Activated CD4-positive, CD25-positive, alpha-beta regulatory T cell treated with anti-CD3 and anti-CD28 coated beads, Interleukin-2, amount 50 U/mL, for 16 hours (primary cell): Measurements from ENCODE around the gene DYNLRB1.

Source experiments
- DNase-seq: peaks from one replicate; pipeline ENCODE4 v3.0.0-alpha.2; 2020; ENCODE audit warnings: low read depth, low spot score

DYNLRB1 gene

GRCh38 chr20:34534391-34535165 is 18.4 kb downstream of the DYNLRB1 start:
- no peak for DNase-seq

GRCh38 chr20:34535301-34535840 is 19.1 kb downstream of the DYNLRB1 start:
- no peak for DNase-seq

DNA sequence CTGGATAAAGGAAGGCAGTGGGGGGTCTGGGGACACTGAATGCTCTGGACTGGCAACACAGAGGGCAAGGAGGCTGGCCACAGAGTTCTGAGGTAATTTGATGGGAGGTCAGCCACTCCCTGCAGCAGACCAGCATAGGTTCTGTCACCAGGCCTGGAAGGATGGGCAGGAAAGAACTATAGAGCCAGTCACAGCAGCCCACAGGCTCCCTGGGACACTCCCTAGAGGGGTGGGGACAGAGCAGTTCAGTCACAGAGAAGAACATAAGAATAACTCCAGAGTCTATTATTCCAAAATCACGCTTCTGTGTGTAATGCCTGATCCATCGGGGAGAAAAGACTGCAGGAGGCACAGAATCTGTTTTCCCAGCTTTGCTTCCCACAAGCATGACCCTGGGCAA is 19.6 kb downstream of the DYNLRB1 start:
- DNase-seq: no peak

- no peak for DNase-seq
Measured at GRCh38 chr20:34536798-34537394, 20.7 kb downstream of the DYNLRB1 start.

GRCh38 chr20:34537651-34538050 is 21.4 kb downstream of the DYNLRB1 start:
- DNase-seq: no peak

DNA sequence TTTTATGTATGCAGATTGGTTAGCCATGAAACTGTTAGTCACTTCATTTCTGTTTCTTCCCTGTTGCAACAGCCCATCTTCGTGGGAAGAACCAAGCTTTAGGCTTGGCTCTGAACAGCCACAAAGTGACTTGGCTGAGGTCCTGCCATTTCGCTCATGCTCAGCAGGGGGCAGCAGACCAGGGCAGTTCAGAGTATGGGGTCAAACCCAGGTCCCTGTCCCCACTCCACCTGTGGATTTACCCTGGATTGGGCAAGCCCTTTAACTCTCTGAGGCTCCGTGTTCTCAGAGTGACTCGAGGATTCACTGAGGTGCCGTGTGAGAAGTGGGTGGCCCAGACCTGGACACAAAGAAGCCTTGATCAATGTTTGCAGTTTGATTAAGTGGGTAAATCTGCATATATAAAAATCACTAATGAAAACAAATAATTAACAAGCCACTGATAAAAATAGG is 22.5 kb downstream of the DYNLRB1 start:
- DNase-seq: no peak

GRCh38 chr20:34539756-34540155 is 23.5 kb downstream of the DYNLRB1 start:
- DNase-seq: no peak

DNA sequence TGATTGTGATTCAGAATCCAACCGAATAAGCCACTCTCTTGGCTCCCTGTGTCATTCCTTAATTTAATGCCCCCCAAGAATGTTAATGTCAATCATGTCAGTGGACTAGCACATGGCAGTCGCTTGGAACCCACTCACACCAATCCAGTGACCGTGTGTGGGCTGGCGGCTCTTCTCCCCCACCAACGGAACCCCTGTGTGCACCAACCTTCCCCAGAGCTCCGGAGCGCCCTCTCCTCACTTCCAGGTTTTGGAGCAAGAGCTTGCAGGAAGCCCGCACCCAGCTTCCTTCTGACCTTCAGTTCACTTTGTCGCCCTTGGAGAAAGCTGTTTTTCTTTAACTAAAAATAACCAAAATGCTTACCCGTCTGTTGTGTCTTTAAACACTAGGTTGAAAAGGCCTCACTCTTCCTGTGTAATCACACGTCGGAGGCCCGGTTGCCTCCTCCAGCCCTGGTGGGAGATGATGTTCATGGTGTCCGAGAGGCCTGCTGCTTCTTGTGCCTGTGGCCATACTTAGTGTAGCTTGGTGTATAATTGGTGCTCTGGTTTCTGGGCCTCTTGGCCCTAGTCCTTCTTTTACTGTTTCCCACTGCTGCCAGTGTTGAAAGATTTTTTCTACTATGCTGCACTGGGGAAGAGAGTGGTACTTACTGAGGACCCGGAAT is 24.5 kb downstream of the DYNLRB1 start:
- no peak for DNase-seq

DNA sequence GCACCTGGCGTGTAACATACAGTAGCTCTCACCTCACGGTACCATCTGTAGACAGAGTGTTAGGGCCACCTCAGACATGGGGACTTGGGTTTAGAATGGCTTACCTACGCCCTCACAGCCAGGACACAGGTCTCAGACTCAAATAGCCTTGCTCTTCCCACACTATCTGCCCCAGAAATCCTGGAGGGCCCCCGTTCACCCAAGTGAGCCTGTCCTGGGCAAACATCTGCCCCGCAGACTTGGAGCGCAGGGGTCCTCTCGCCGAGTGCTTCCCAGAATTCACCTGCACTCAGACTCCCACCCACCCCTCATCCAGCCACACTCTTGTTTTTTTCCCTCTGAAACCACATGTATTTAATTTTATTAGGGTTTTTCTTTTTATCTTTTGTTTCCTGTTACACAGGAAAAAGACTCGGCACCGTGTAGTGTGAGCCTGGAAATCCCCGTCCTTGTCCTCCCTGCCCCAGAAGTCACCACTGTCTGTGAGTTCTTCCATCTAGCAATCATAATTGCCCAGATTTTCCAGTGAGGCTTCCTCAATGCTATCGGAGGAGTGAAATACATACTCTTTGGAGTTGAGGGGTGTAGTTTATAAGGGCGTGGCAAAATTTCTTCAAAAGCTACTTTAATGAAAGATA is 25.2 kb downstream of the DYNLRB1 start:
- DNase-seq: no peak

DNA sequence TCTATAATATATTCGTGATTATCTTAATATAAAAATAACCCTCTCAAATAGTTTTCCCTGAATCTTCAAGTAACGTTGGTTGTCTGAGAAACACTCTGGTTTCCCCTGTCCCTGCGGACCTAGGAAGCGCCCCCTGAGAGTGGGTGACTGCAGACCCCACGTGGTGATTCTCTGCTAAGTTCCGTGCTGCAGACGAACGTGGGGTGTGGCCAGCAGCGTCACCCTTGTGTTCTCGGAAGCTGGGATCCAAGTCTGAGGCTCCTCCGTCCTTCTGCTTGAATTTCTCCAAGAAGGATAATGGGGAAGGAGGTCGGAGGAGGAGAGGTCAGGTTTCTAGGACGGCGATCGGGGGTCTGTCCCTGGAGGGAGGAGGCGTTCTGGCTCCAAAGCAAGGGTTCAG is 25.7 kb downstream of the DYNLRB1 start:
- DNase-seq: no peak

DNA sequence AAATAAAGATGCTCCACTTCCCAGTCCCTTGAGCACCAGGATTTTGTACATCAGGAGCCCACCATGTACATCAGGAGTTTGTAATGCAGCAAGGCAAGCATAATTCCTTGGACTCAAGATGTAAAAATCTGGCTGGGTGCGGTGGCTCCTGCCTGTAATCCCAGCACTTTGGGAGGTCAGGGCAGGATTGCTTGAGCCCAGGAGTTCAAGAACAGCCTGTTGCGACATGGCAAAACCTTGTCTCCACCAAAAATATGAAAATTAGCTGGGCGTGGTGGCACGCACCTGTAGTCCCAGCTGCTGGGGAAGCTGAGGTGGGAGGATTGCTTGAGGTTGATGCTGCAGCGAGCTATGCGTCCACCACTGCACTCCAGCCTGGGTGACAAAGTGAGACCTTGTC is 26.2 kb downstream of the DYNLRB1 start:
- DNase-seq: no peak

- DNase-seq: no peak
Measured at GRCh38 chr20:34543463-34544056, 27.3 kb downstream of the DYNLRB1 start.

DNA sequence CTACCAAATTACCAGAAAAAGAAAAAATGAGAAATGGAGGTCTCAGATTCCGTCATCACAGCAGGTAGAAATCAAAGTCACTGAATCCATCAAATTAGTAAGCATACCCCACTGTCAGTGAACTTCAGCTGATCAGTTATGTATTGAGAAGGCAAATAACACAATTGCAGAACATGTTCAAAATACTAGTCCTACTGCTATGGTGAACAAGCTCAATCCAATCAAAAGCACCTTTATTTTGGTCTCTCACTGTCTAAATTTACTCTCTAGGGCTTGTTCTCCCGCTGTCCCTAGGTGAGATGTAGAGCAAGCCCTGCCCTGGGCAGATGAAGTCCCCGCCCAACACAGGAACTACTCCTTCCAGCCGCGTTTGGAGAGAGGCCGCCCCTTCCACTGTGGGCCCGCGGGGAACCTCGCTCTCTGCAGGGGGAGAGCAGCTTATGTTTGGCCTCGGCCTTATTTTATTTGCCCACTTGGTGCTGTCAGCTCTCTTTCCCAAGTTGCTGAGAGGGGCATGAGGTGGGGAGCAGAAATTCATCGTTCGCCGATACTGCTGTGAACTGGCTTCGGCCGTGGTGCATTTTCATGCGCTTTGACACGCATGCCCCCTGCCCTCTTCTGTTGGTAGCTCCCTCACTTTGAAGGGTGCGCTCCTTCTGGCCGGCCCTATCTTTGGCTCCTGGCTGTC is 28.0 kb downstream of the DYNLRB1 start:
- DNase-seq: no peak

GRCh38 chr20:34546751-34547181 is 30.5 kb downstream of the DYNLRB1 start:
- no peak for DNase-seq

- DNase-seq: no peak
Measured at GRCh38 chr20:34547844-34548613, 31.8 kb downstream of the DYNLRB1 start.

DNA sequence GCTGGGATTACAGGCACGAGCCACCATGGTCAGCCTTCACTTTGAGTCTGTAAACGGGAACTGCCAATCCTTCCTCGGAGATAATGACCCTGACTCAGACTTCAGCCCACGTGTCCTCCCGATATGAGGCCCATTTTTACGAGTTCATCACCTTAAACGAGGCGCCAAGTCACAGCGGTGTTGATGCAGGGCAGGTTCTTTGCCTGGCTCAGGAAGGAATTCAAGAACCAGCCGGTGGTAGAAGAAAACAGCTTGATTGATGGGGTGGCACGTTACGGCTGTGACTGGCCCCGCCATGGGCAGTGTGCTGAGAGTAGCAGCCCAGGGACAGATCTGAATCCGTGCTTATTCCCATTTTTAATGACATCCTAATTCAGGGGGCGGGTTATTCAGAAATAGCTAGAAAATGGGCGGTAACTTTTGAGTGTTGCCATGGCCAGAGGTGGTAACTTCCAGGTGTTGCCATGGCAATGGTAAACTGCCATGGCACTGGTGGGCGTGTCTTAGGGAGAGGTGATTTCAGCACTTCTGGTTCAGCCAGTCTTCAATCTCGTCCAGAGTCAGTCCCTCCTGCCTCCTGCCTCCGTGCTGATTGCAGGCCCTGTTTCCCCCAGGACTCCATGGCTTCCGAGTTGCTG is 33.2 kb downstream of the DYNLRB1 start:
- no peak for DNase-seq

DNA sequence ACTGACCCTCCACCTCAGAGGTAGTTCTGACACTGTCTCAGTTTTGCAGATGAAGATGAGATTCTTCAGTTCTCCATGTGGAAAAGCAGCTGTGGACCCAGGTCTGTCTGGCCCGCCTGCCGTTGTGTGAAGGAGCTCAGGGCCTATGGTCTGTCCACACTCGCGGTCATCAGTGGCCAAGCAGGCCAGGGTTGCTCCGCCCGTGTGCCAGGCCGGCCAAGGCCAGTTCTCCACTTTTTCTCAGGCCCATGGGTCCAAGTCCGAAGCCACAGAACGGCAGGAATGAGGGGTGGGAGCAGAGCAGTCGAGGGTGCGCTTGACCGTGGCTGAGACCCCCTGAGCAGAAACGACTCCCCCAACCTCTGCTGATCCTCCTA is 33.7 kb downstream of the DYNLRB1 start:
- DNase-seq: no peak

DNA sequence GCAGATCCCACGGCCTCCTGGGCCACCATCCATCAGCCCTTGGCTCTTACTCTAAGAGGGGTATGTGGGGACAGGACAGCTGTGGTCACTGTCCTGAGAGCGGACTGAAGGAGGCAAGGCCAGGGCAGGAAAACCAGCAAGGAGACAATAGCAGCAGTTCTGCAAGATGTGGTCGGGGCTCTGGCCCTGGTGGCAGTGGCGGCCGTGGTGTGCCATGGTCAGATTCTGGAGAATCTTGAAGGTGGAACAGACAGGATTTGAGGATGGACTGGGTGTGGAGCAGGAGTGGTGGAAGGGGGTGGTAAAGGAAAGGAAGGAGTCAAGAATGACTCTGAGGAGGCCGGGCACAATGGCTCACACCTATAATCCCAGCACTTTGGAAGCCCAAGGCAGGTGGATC is 36.3 kb downstream of the DYNLRB1 start:
- DNase-seq: no peak

GRCh38 chr20:34553366-34553867 is 37.2 kb downstream of the DYNLRB1 start:
- no peak for DNase-seq

DNA sequence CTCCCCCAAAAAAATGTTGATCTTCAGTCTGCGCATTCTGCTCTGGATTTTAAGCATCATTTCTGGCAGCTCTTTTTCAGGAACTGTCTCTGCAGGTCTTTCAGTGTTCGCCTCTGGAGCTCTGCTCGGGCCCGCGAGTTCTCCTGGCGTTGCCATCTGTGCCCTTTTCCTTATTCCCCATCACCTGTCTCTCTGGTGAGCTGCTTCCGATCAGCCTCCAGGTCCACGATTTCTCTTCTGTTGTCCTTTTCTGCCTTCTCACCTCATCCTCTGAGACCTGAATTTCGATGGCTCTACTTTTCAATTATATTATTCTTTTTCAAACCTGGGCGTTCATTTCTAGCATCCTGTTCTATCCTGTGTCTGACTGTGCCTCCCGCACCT is 41.7 kb downstream of the DYNLRB1 start:
- DNase-seq: no peak
